Brain microvascular endothelial cell (primary cell): ENCODE data around the gene FKBP3.
A peak's percentile ranks its signal among the peaks of the same experiment; 100 is the strongest.

Experiments used
- DNase-seq: peaks from one replicate; pipeline ENCODE4 v3.0.0-alpha.2; 2020
- H3K27ac ChIP-seq: fragments of 250-450 bp; sonication (Bioruptor Pico); 2 replicates; pipeline ENCODE4 v1.5.1; 2020; ENCODE audit warnings: mild to moderate bottlenecking, moderate library complexity
- H3K27me3 ChIP-seq: fragments of 250-450 bp; sonication (Bioruptor Pico); replicated peaks from 2 replicates; pipeline ENCODE4 v1.5.1; 2020; ENCODE audit warnings: mild to moderate bottlenecking
- H3K36me3 ChIP-seq: fragments of 250-450 bp; sonication (Bioruptor Pico); replicated peaks from 2 replicates; pipeline ENCODE4 v1.5.1; 2020; ENCODE audit warnings: mild to moderate bottlenecking
- H3K4me3 ChIP-seq: 2 replicates; pipeline ENCODE4 v1.5.1; 2011; ENCODE audit warnings: low read depth, mild to moderate bottlenecking, control low read depth, low read length, moderate library complexity
- CTCF ChIP-seq: IDR thresholded peaks from 2 replicates; pipeline ENCODE4 v1.5.1; 2011; ENCODE audit warnings: low read depth, mild to moderate bottlenecking, moderate library complexity, low read length, control low read depth, inconsistent platforms; ENCODE audit errors: missing control alignments
- in situ Hi-C: cut with HindIII; loops from 2 replicates; pipeline ENCODE4 v1.10.0; 2017; ENCODE audit warnings: low sequenced_read_pairs, low pct_ligation_motif_present

The FKBP3 gene

GRCh38 chr14:45134051-45134958 lies at the start of gene FKBP3:
FKBP3 (minus strand) TSS chr14:45134481; CDS start chr14:45134456, 25 bp downstream.
- peak; percentile 99 for DNase-seq
- TF ChIP-seq CTCF, result peak; percentile 20
- H3K27me3 ChIP-seq, result no peaks in the 10 kb centered on the region
- in situ Hi-C loops, result no loop called here
- peak within 1 kb of the TSS; percentile 84 for H3K27ac ChIP-seq
- peak within 1 kb of the TSS; percentile 96 for H3K4me3 ChIP-seq
- H3K36me3 ChIP-seq, result no peaks in the 10 kb centered on the region

GRCh38 chr14:45181806-45182205 lies 47.5 kb upstream of the FKBP3 start:
- in situ Hi-C loops, result no loop called here
- H3K4me3 ChIP-seq, result no peak overlapping the region
- no peaks in the 10 kb centered on the region for H3K36me3 ChIP-seq
- H3K27ac ChIP-seq, result peak overlapping the region; percentile 24
- H3K27me3 ChIP-seq, result no peaks in the 10 kb centered on the region
- DNase-seq, result no peak
- TF ChIP-seq CTCF, result no peak

- in situ Hi-C loops, result no loop called here
- H3K27me3 ChIP-seq, result no peaks in the 10 kb centered on the region
- no peak for DNase-seq
- H3K36me3 ChIP-seq, result no peaks in the 10 kb centered on the region
- no peak overlapping the region for H3K4me3 ChIP-seq
- peak overlapping the region; percentile 52 for H3K27ac ChIP-seq
- TF ChIP-seq CTCF, result no peak
Observed at GRCh38 chr14:45181329-45181728, 47.0 kb upstream of the FKBP3 start.

GRCh38 chr14:45177076-45177475 lies 42.8 kb upstream of the FKBP3 start:
- H3K4me3 ChIP-seq, result no peak overlapping the region
- no peaks in the 10 kb centered on the region for H3K36me3 ChIP-seq
- in situ Hi-C loops, result no loop called here
- H3K27me3 ChIP-seq, result no peaks in the 10 kb centered on the region
- DNase-seq, result peak; percentile 12
- H3K27ac ChIP-seq, result peak overlapping the region; percentile 51
- no peak for TF ChIP-seq CTCF

GRCh38 chr14:45169906-45170305 lies 35.6 kb upstream of the FKBP3 start:
- Histone ChIP-seq H3K27ac (no peak overlapping the region), H3K4me3 (no peak overlapping the region), H3K27me3 (no peaks in the 10 kb centered on the region), H3K36me3 (no peaks in the 10 kb centered on the region)
- DNase-seq, result no peak
- no peak for TF ChIP-seq CTCF
- in situ Hi-C loops, result no loop called here

GRCh38 chr14:45156067-45156466 lies 21.8 kb upstream of the FKBP3 start:
- Histone ChIP-seq H3K36me3 (no peaks in the 10 kb centered on the region), H3K27me3 (no peaks in the 10 kb centered on the region), H3K27ac (no peak overlapping the region), H3K4me3 (no peak overlapping the region)
- in situ Hi-C loops, result no loop called here
- DNase-seq, result no peak
- TF ChIP-seq CTCF, result peak; percentile 31
